B cell (primary cell): ENCODE results near the gene FOXB2.
A peak's percentile ranks its signal among the peaks of the same experiment; 100 is the strongest.

Experiments used
- CTCF ChIP-seq: fragments of 200-600 bp; IDR thresholded peaks from one replicate; pipeline ENCODE4 v1.8.0; 2022; ENCODE audit warnings: antibody characterized with exemption, mild to moderate bottlenecking
- EZH2 ChIP-seq: IDR thresholded peaks from 2 replicates; pipeline ENCODE4 v1.6.1; 2012; ENCODE audit warnings: borderline replicate concordance, low read depth, mild to moderate bottlenecking, moderate library complexity, low read length; ENCODE audit not compliant: insufficient read depth, poor library complexity, severe bottlenecking

GRCh38 chr9:76987594-76988200, 31.8 kb upstream of the FOXB2 start:
- TF ChIP-seq CTCF (peak; percentile 31), EZH2 (no peak)
